Stimulated activated memory B cell treated with anti-CD40 and anti-IgM and Interleukin-4, amounts not matched to agents 10 μg/mL and 1 μg/mL and 100 μg/mL, for 72 hours (primary cell): ENCODE data around the gene GATB.

Experiments
- ATAC-seq: fragments of 150-1000 bp; cut with Tn5 transposase; 2 replicates; pipeline ENCODE4 v1.10.0; 2021
- H3K27ac Mint-ChIP-seq: one replicate; pipeline ENCODE4 v1.8.0; 2022; ENCODE audit warnings: mild to moderate bottlenecking, mixed read lengths
- H3K27me3 Mint-ChIP-seq: one replicate; pipeline ENCODE4 v1.8.0; 2022; ENCODE audit warnings: mixed read lengths
- H3K36me3 Mint-ChIP-seq: one replicate; pipeline ENCODE4 v1.8.0; 2022; ENCODE audit warnings: mixed read lengths
- H3K4me1 Mint-ChIP-seq: one replicate; pipeline ENCODE4 v1.8.0; 2022; ENCODE audit warnings: mixed read lengths
- H3K4me3 Mint-ChIP-seq: one replicate; pipeline ENCODE4 v1.8.0; 2022; ENCODE audit warnings: mild to moderate bottlenecking, moderate library complexity, mixed read lengths
- H3K9me3 Mint-ChIP-seq: one replicate; pipeline ENCODE4 v1.8.0; 2022; ENCODE audit warnings: mixed read lengths

Gene GATB

GRCh38 chr4:151652841-151653547 is 107.8 kb downstream of the GATB start:
- Mint-ChIP-seq H3K27ac (no peak overlapping the region), H3K27me3 (peaks cover 8% of the 10 kb centered on the region), H3K9me3 (no peaks in the 10 kb centered on the region), H3K4me3 (no peak overlapping the region), H3K4me1 (no peaks in the 10 kb centered on the region), H3K36me3 (no peaks in the 10 kb centered on the region)
- no peak for ATAC-seq

DNA sequence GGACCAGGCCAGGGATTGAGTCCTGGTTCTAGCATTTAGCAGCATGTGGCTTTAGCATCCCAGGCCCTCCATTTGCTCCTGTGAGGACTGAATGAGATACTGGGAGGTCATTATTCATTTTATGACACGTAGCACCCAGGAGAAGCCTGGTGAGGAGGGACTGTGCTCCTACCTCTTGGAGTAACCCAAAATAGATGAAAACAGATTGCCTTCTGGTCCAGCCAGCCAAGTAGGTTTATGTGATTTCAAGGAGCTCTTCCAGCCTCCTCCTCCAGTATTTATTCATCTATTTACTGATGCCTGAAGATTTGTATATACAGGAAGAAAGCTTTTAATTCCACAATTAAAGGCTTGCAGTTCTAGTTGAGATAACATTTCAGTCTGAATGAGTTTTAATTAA is 109.3 kb downstream of the GATB start:
- H3K9me3 Mint-ChIP-seq = no peaks in the 10 kb centered on the region
- ATAC-seq = no peak
- no peaks in the 10 kb centered on the region for H3K4me1 Mint-ChIP-seq
- peaks cover 8% of the 10 kb centered on the region for H3K27me3 Mint-ChIP-seq
- H3K4me3 Mint-ChIP-seq = no peak overlapping the region
- no peaks in the 10 kb centered on the region for H3K36me3 Mint-ChIP-seq
- H3K27ac Mint-ChIP-seq = no peak overlapping the region

DNA sequence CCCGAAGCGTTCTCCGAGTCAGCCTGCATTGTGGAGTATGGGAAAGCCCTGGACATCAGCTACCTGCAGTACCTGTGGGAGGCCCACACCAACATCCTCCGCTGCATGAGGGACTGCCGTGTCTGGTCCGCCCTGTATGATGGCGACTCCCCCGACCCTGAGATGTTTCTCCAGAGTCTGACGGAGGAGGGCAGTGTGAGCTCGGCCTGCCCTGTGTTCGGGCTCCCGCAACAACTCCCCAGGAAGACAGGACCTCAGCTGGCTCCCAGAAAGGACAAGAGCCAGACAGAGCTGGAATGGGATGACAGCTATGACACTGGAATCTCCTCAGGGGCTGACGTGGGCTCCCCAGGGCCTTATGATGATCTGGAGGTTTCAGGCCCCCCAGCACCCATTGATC is 111.3 kb downstream of the GATB start:
- peaks cover 8% of the 10 kb centered on the region for H3K27me3 Mint-ChIP-seq
- no peak for ATAC-seq
- H3K4me3 Mint-ChIP-seq = no peak overlapping the region
- no peaks in the 10 kb centered on the region for H3K9me3 Mint-ChIP-seq
- no peaks in the 10 kb centered on the region for H3K4me1 Mint-ChIP-seq
- H3K27ac Mint-ChIP-seq = no peak overlapping the region
- no peaks in the 10 kb centered on the region for H3K36me3 Mint-ChIP-seq

- H3K27ac Mint-ChIP-seq = no peak overlapping the region
- ATAC-seq = no peak
- H3K9me3 Mint-ChIP-seq = no peaks in the 10 kb centered on the region
These were observed 114.5 kb downstream of the GATB start for GRCh38 chr4:151646322-151646721.

GRCh38 chr4:151644622-151645021 is 116.2 kb downstream of the GATB start:
- Mint-ChIP-seq H3K4me1 (no peaks in the 10 kb centered on the region), H3K4me3 (no peak overlapping the region), H3K27me3 (peaks cover 2% of the 10 kb centered on the region), H3K27ac (no peak overlapping the region), H3K36me3 (no peaks in the 10 kb centered on the region), H3K9me3 (no peaks in the 10 kb centered on the region)
- no peak for ATAC-seq

More at GRCh38 chr4:151646322-151646721, 114.5 kb downstream of the GATB start:
- no peak overlapping the region for H3K4me3 Mint-ChIP-seq
- no peaks in the 10 kb centered on the region for H3K4me1 Mint-ChIP-seq
- no peaks in the 10 kb centered on the region for H3K36me3 Mint-ChIP-seq
- H3K27me3 Mint-ChIP-seq = peaks cover 8% of the 10 kb centered on the region

GRCh38 chr4:151643564-151643963 is 117.2 kb downstream of the GATB start:
- Mint-ChIP-seq H3K36me3 (no peaks in the 10 kb centered on the region), H3K9me3 (no peaks in the 10 kb centered on the region), H3K4me3 (no peak overlapping the region), H3K27me3 (no peaks in the 10 kb centered on the region), H3K4me1 (no peaks in the 10 kb centered on the region), H3K27ac (no peak overlapping the region)
- ATAC-seq = no peak

GRCh38 chr4:151641983-151642382 is 118.8 kb downstream of the GATB start:
- no peaks in the 10 kb centered on the region for H3K27me3 Mint-ChIP-seq
- H3K4me1 Mint-ChIP-seq = no peaks in the 10 kb centered on the region
- H3K4me3 Mint-ChIP-seq = no peak overlapping the region
- H3K9me3 Mint-ChIP-seq = no peaks in the 10 kb centered on the region
- no peak overlapping the region for H3K27ac Mint-ChIP-seq
- no peaks in the 10 kb centered on the region for H3K36me3 Mint-ChIP-seq
- no peak for ATAC-seq

DNA sequence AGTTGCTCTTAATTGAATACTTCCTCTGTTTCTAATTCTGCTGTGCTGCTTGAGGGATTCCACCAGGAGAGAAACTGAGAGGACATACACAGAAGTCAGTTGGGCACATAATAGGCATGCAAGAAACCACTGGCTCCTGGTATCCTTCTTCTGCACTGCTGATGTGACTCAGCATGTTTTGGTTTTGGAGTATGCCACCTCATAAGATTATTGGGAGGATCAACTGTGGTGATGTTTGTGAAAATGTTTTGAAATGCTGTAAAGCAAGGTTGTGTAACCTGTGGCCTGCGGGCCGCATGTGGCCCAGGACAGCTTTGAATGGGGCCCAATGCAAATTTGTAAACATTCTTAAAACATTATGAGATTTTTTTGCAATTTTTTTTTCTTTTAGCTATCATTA is 119.6 kb downstream of the GATB start:
- H3K4me3 Mint-ChIP-seq = no peak overlapping the region
- no peaks in the 10 kb centered on the region for H3K36me3 Mint-ChIP-seq
- H3K9me3 Mint-ChIP-seq = no peaks in the 10 kb centered on the region
- H3K27ac Mint-ChIP-seq = no peak overlapping the region
- no peaks in the 10 kb centered on the region for H3K27me3 Mint-ChIP-seq
- no peaks in the 10 kb centered on the region for H3K4me1 Mint-ChIP-seq
- no peak for ATAC-seq

GRCh38 chr4:151640381-151640780 is 120.4 kb downstream of the GATB start:
- Mint-ChIP-seq H3K4me3 (no peak overlapping the region), H3K4me1 (no peaks in the 10 kb centered on the region), H3K9me3 (no peaks in the 10 kb centered on the region), H3K36me3 (no peaks in the 10 kb centered on the region), H3K27ac (no peak overlapping the region), H3K27me3 (no peaks in the 10 kb centered on the region)
- ATAC-seq = no peak

- Mint-ChIP-seq H3K4me1 (no peaks in the 10 kb centered on the region), H3K4me3 (no peak overlapping the region), H3K27ac (no peak overlapping the region), H3K27me3 (no peaks in the 10 kb centered on the region), H3K36me3 (no peaks in the 10 kb centered on the region), H3K9me3 (no peaks in the 10 kb centered on the region)
- ATAC-seq = no peak
These were observed 122.4 kb downstream of the GATB start for GRCh38 chr4:151638295-151638858.

DNA sequence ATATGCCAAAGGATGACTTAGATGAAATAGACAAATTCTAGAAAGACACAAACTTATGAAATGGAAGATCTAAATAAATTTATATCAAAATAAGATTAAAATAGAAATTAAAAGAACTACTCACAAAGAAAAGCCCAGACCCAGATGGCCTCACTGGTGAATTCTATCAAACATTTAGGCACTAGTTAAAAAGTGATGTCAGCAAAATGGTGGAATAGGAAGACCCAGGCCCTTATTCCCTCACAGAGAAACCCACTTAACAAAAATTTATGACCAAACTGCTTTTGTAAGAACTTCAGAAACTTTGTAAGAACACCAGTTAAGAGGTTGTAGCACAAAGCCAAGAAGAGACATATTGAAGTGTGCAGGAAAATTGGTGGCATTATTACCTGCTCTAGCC is 129.5 kb downstream of the GATB start:
- Mint-ChIP-seq H3K4me1 (no peaks in the 10 kb centered on the region), H3K27me3 (peaks cover 51% of the 10 kb centered on the region), H3K4me3 (no peak overlapping the region), H3K9me3 (no peaks in the 10 kb centered on the region), H3K36me3 (no peaks in the 10 kb centered on the region), H3K27ac (no peak overlapping the region)
- no peak for ATAC-seq

- H3K27me3 Mint-ChIP-seq = peaks cover 58% of the 10 kb centered on the region
- no peaks in the 10 kb centered on the region for H3K36me3 Mint-ChIP-seq
- no peaks in the 10 kb centered on the region for H3K4me1 Mint-ChIP-seq
- no peak for ATAC-seq
- H3K4me3 Mint-ChIP-seq = no peak overlapping the region
- no peak overlapping the region for H3K27ac Mint-ChIP-seq
- no peaks in the 10 kb centered on the region for H3K9me3 Mint-ChIP-seq
These were observed 131.6 kb downstream of the GATB start for GRCh38 chr4:151629097-151629783.

DNA sequence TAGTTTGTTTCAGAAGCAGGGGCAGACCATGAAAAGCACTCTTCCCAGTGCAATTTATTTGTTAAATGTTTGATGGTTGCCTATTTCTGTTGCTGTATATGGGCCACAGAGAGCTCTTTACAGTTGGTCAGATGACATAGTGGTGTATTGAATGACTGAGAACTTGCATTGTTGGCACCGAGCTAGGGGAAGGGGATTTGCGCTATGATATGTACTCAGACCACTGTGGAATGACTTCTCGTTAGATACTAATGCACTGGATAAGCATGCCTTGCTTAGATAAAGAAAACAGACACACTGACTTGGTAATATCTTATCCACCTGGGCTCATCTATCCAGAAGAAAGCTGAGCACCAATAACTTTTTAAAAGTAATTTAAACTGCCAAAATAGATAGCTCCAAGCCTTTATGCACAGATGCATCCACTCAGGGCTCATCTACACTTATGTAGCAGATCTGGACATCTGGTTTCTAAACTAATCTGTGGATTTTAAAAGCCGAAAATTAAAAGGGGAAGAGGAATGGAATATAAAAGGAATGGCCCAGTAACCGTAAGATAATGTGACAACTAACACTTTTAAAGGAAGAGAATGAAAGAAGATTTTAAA is 132.7 kb downstream of the GATB start:
- Mint-ChIP-seq H3K4me3 (no peak overlapping the region), H3K27ac (no peak overlapping the region), H3K27me3 (peaks cover 69% of the 10 kb centered on the region), H3K9me3 (no peaks in the 10 kb centered on the region), H3K36me3 (no peaks in the 10 kb centered on the region), H3K4me1 (no peaks in the 10 kb centered on the region)
- ATAC-seq = no peak

GRCh38 chr4:151627491-151627890 is 133.3 kb downstream of the GATB start:
- no peaks in the 10 kb centered on the region for H3K4me1 Mint-ChIP-seq
- no peak overlapping the region for H3K27ac Mint-ChIP-seq
- peaks cover 64% of the 10 kb centered on the region for H3K27me3 Mint-ChIP-seq
- H3K4me3 Mint-ChIP-seq = no peak overlapping the region
- no peaks in the 10 kb centered on the region for H3K36me3 Mint-ChIP-seq
- H3K9me3 Mint-ChIP-seq = no peaks in the 10 kb centered on the region
- ATAC-seq = no peak

DNA sequence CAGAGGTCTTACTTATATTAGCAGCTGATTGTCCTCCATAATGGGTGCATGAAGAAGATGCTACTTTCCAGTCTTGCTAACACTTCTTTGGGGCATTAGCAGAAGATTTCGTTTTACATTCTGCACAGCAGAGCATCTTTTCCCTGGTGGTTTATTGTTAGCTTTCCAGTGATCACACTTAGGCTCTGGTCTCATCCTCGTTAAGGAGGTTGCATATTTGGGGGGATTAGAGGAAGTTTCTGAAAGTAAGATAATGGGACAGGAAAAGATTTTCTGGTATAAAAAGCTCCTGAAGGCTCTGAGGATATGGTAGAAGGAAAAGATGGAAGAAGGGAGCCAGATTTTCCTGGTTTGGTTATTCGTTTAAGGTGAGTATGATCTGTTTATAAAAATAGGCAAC is 134.1 kb downstream of the GATB start:
- H3K36me3 Mint-ChIP-seq = no peaks in the 10 kb centered on the region
- H3K27me3 Mint-ChIP-seq = peaks cover 60% of the 10 kb centered on the region
- no peak overlapping the region for H3K4me3 Mint-ChIP-seq
- no peaks in the 10 kb centered on the region for H3K4me1 Mint-ChIP-seq
- H3K27ac Mint-ChIP-seq = no peak overlapping the region
- no peak for ATAC-seq
- H3K9me3 Mint-ChIP-seq = no peaks in the 10 kb centered on the region

- H3K4me3 Mint-ChIP-seq = no peak overlapping the region
- ATAC-seq = no peak
- H3K27ac Mint-ChIP-seq = no peak overlapping the region
- H3K4me1 Mint-ChIP-seq = no peaks in the 10 kb centered on the region
- H3K9me3 Mint-ChIP-seq = no peaks in the 10 kb centered on the region
- H3K27me3 Mint-ChIP-seq = peaks cover 60% of the 10 kb centered on the region
- no peaks in the 10 kb centered on the region for H3K36me3 Mint-ChIP-seq
These were observed 134.6 kb downstream of the GATB start for GRCh38 chr4:151626228-151626627.
